ENCODE results near the gene DNAJC5.
"Not testable (repeated sequence)": the region's sequence is repeated elsewhere in the genome, so short reads cannot be mapped to it uniquely, and the experiment has no call there.

DNAJC5 gene

GRCh38 chr20:63900413-63900812 is 5.5 kb downstream of the DNAJC5 start:
- TF ChIP-seq CTCF (IDR thresholded peaks at IDR 0.05; ENCODE audit: control insufficient read depth, extremely low read depth, insufficient read depth), result no peak
- no peak overlapping the region for H3K4me3 ChIP-seq (ENCODE audit: low read depth, low read length)
- DNase-seq (ENCODE audit: low read depth), result no peak

GRCh38 chr20:63903796-63904561 is 9.1 kb downstream of the DNAJC5 start:
- no peak for DNase-seq (ENCODE audit: low read depth)
- H3K4me3 ChIP-seq (ENCODE audit: low read depth, low read length), result no peak overlapping the region
- TF ChIP-seq CTCF (IDR thresholded peaks at IDR 0.05; ENCODE audit: control insufficient read depth, extremely low read depth, insufficient read depth), result no peak

GRCh38 chr20:63908008-63908682 is 13.2 kb downstream of the DNAJC5 start:
- TF ChIP-seq CTCF (IDR thresholded peaks at IDR 0.05; ENCODE audit: control insufficient read depth, extremely low read depth, insufficient read depth), result no peak
- no peak overlapping the region for H3K4me3 ChIP-seq (ENCODE audit: low read depth, low read length)
- DNase-seq (ENCODE audit: low read depth), result no peak

- TF ChIP-seq CTCF (IDR thresholded peaks at IDR 0.05; ENCODE audit: control insufficient read depth, extremely low read depth, insufficient read depth), result no peak
- no peak overlapping the region for H3K4me3 ChIP-seq (ENCODE audit: low read depth, low read length)
- peak; percentile 22 for DNase-seq (ENCODE audit: low read depth)
Observed at GRCh38 chr20:63911176-63911575, 16.2 kb downstream of the DNAJC5 start.

- no peak for DNase-seq (ENCODE audit: low read depth)
- no peak overlapping the region for H3K4me3 ChIP-seq (ENCODE audit: low read depth, low read length)
- TF ChIP-seq CTCF (IDR thresholded peaks at IDR 0.05; ENCODE audit: control insufficient read depth, extremely low read depth, insufficient read depth), result no peak
Observed at GRCh38 chr20:63913768-63914167, 18.8 kb downstream of the DNAJC5 start.

- DNase-seq (ENCODE audit: low read depth), result no peak
- no peak for TF ChIP-seq CTCF (IDR thresholded peaks at IDR 0.05; ENCODE audit: control insufficient read depth, extremely low read depth, insufficient read depth)
- H3K4me3 ChIP-seq (ENCODE audit: low read depth, low read length), result no peak overlapping the region
Observed at GRCh38 chr20:63915471-63915870, 20.5 kb downstream of the DNAJC5 start.

- not testable (repeated sequence) for H3K4me3 ChIP-seq (ENCODE audit: low read depth, low read length); DNase-seq (ENCODE audit: low read depth)
Observed at GRCh38 chr20:63916371-63916939, 21.5 kb downstream of the DNAJC5 start.
